ENCODE data around the gene EMX2. TPM values are rescaled to one million over a fixed set of nuclear protein-coding genes. Genes with fewer than 3 reads are reported as not detected.
A peak's percentile ranks its signal among the peaks of the same experiment; 100 is the strongest.

The EMX2 gene
- total RNA-seq, 1 donor from 2014 or later: 0.47 TPM

GRCh38 chr10:117569610-117570390, 27.3 kb downstream of the EMX2 start:
- Mint-ChIP-seq H3K36me3 (ENCODE audit: unreplicated experiment) (no peaks in the 10 kb centered on the region), H3K27me3 (ENCODE audit: unreplicated experiment) (no peaks in the 10 kb centered on the region), H3K27ac (ENCODE audit: unreplicated experiment) (no peak overlapping the region), H3K4me3 (ENCODE audit: unreplicated experiment) (no peak overlapping the region), H3K4me1 (ENCODE audit: low read depth, unreplicated experiment) (no peaks in the 10 kb centered on the region), H3K9me3 (ENCODE audit: unreplicated experiment) (peaks cover 2% of the 10 kb centered on the region)
- TF ChIP-seq CTCF (IDR thresholded peaks at IDR 0.05; ENCODE audit: partially characterized antibody, unreplicated experiment): no peak
- DNase-seq: peak; percentile 4

GRCh38 chr10:117570880-117571279, 28.3 kb downstream of the EMX2 start:
- DNase-seq: peak; percentile 1
- H3K27me3 Mint-ChIP-seq (ENCODE audit: unreplicated experiment): peaks cover 2% of the 10 kb centered on the region
- H3K4me3 Mint-ChIP-seq (ENCODE audit: unreplicated experiment): no peak overlapping the region
- no peaks in the 10 kb centered on the region for H3K4me1 Mint-ChIP-seq (ENCODE audit: low read depth, unreplicated experiment)
- H3K9me3 Mint-ChIP-seq (ENCODE audit: unreplicated experiment): peaks cover 2% of the 10 kb centered on the region
- no peak for TF ChIP-seq CTCF (IDR thresholded peaks at IDR 0.05; ENCODE audit: partially characterized antibody, unreplicated experiment)
- no peak overlapping the region for H3K27ac Mint-ChIP-seq (ENCODE audit: unreplicated experiment)
- H3K36me3 Mint-ChIP-seq (ENCODE audit: unreplicated experiment): no peaks in the 10 kb centered on the region

GRCh38 chr10:117574498-117575146, 32.1 kb downstream of the EMX2 start:
- no peak for TF ChIP-seq CTCF (IDR thresholded peaks at IDR 0.05; ENCODE audit: partially characterized antibody, unreplicated experiment)
- Mint-ChIP-seq H3K4me1 (ENCODE audit: low read depth, unreplicated experiment) (peaks cover 8% of the 10 kb centered on the region), H3K9me3 (ENCODE audit: unreplicated experiment) (peaks cover 2% of the 10 kb centered on the region), H3K27ac (ENCODE audit: unreplicated experiment) (no peak overlapping the region), H3K4me3 (ENCODE audit: unreplicated experiment) (no peak overlapping the region), H3K27me3 (ENCODE audit: unreplicated experiment) (peaks cover 4% of the 10 kb centered on the region), H3K36me3 (ENCODE audit: unreplicated experiment) (no peaks in the 10 kb centered on the region)
- DNase-seq: no peak

GRCh38 chr10:117578490-117578889, 35.9 kb downstream of the EMX2 start:
- no peaks in the 10 kb centered on the region for H3K36me3 Mint-ChIP-seq (ENCODE audit: unreplicated experiment)
- DNase-seq: no peak
- peaks cover 4% of the 10 kb centered on the region for H3K27me3 Mint-ChIP-seq (ENCODE audit: unreplicated experiment)

More at GRCh38 chr10:117578490-117578889, 35.9 kb downstream of the EMX2 start:
- Mint-ChIP-seq H3K4me1 (ENCODE audit: low read depth, unreplicated experiment) (peaks cover 8% of the 10 kb centered on the region), H3K9me3 (ENCODE audit: unreplicated experiment) (no peaks in the 10 kb centered on the region), H3K27ac (ENCODE audit: unreplicated experiment) (peak overlapping the region; percentile 56), H3K4me3 (ENCODE audit: unreplicated experiment) (peak overlapping the region; percentile 40)
- TF ChIP-seq CTCF (IDR thresholded peaks at IDR 0.05; ENCODE audit: partially characterized antibody, unreplicated experiment): no peak
